Kasumi-1 (cell line): ENCODE results near the gene PCAT6.
A peak's percentile ranks its signal among the peaks of the same experiment; 100 is the strongest.
"Not testable (repeated sequence)": the region's sequence is repeated elsewhere in the genome, so short reads cannot be mapped to it uniquely, and the experiment has no call there.

Experiments
- DNase-seq, 2 experiments: peaks; one replicate each; lab custom pipeline; 2025; lab: John Stamatoyannopoulos, UW

PCAT6 gene

DNA sequence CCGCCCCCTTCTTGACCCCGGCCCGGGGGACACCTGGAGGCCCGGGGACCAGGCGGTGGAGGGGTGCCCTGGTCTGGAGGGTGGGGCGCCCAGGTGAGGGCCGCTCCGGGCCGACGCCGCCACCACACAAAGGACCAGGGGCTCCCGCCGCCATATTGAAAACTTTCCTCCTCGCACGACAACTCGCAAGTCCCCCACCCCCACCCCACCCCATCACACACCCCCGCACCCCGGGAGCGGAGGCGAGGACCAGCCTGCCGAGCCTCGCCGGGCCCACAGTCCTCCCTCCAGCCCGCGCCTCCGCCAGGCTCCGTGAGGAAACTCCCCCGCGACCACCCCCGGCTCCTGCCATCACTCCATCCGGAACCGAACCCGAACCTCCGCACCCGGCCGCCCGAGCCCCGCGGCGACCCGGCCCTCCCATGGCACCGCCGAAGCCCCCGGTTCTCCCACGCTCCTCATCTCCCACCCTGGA, 3.3 kb upstream of the PCAT6 start:
- peak; percentile 24 to 27 for DNase-seq

DNA sequence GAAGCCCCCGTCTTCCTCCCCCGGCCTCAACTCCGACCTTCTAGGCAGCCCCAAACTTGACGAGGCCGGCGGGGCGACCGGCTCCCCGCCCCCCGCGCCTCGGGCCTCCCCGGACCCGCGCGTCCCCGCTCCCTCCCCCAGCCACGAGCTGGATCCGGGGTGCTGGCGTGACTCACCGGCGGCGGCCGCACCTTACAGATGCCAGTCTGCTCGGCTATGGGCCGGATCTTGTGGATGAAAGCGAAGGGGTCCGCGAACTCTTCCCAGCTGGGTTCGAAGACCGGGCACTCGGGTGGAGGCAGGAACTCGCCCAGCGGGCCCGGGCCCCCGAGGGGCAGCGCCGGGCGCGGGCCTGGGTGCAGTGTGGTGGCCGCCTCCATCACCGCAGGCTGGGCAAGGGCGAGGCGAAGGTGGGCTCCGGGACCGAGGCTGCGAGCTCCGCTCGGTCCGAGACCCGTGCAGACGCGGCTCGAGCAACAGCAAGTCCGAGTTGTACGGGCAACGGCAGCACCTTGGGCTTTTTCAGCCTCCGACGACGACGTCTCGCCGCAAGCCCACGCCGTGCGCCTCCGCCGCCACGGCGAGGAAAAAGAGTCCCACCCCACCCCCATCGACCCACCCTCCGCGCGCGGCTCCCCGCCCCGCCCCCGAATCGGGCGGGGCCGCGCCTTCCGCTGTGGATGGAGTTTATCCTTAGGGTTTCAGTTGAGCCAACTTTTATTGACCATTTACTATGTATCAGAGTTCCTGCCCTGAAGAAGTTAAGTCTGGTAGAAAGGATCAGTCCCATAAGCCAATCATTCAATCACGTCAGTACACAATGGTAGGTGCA, 2.6 kb upstream of the PCAT6 start, which contains the start of gene KDM5B:
Gene KDM5B, minus strand, starts transcription at position 496 of the 832 bp plus-strand sequence. Its CDS starts 116 bp downstream, at position 380.
- DNase-seq, result peak; percentile 37 to 55

DNA sequence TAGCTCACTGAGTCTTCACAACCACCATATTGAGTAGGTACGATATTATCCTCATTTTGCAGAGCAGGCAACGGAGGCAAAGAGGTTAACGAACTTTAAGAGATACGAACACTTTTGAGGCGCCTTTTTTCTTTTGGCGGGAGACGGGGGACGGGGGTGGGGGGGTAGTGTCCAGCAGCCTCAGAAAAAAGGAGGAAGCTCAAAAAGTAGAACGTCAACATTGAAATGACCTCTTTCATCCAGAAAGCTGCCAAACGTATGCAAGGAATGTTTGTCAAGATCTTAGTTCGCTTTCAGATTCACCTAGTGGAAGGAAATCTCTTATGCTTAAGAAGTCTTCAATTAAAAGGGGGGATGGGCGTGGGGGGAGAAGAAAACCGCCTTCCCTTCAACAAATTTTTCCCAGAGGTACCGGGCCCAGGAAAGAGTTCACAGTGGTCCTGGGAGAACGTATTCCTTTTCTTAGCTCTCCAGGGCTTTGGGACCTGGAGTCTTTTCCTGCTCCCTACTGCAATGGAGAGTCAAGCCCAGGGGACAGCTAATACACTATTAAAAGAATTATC, 1.1 kb upstream of the PCAT6 start:
- DNase-seq, result no peak

DNA sequence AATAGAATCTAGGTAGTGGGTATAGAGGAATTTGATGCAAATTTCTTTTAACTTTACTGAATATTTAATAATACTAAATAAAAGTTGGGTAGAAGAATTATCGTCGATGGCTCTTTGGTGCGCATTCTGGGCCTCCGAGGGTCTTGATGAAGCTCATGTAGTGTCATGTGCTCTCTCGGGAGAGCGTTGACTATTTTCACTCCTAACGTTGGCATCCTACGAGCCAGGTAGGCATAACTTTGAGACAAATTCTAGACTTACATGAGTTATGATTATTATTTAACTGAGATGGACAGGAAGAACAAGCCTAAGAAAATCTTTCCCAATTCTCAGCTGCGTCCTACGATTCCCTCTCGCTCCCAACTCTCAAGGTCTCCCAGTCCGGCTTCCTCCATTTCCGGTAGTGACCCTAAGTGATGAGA, 550 bp upstream of the PCAT6 start:
- no peak for DNase-seq

DNA sequence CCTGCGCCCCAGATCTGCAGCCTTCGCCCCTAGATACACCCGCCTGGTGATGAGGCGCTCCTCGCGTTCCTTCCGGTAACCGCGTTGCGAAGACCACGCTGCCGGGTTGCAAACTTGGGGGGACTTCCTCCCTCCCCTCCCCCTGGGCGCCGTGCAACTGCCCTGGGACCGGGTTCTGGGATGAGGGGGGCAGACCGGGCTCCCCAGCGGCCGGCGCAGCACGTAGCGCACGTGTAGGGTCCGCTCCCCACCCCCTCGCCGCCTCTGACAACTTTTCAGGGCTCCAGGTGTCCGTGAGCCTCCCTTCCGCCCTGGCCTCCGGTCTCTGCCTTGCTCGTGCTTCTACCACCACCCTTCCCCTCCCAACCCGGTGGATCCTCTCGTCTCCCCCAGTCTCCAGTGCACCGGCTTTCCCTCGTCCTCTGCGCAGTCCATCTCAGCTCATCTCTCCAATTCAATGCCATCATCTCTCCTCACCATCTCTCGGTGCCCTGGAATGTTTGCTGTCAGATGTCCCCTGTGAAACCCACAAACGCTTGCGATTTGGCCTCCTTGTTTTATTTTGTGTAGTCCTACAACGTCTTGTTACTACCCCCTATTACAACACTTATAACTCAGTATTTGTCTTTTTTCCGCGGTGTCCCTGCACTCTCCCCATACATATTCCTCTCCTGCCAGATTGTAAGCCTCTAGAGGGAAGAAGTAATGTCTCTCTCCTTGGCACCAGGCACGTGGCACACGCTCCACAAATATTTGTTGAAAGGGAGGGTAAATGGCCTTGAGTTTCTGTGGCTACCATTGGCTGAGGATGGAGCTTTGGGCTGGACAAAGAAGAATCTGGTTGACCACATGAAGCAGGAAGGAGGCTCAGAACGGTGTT, 782 bp downstream of the PCAT6 start:
- peak; percentile 24 to 44 for DNase-seq

DNA sequence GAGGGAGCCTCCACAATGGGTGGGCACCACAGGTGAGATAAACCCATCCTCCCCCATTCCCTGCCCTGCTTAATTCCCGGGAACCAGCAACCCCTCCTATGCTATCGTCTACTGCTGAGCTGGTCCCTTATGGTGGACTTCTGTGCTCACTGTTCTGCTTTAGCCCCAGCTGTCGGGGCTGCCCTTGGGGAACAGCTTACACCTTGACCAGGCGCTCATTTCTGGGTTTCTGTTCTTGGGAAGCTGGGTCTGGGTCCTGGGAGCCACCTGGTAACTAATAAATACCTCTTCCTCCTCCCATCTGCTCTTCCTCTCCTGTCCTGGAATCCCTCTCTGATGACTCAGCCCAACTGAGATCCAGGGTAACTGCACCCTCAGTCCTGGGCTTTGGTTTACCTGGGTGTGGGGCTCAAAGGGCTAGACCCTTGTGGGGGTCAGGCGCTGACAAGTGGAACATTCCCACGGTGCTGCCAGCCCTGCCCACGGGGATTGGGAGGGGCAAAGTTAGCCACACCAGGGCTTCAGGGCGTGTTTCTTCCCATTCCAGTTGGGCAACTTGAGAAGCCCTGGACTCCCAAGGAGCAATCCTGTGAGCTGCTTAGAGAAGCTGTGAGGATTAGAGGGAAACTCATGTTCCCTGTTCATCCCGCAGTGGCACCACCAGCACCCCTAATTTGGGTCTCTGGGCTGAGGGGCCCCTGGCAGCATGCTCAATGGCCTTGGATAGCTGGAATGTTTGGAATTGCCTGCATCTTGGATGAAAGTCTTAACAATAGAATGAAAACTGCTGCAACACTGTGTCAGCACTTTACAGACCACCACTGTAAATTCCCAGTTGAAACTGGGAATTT, 1.6 kb downstream of the PCAT6 start:
- no peak for DNase-seq

DNA sequence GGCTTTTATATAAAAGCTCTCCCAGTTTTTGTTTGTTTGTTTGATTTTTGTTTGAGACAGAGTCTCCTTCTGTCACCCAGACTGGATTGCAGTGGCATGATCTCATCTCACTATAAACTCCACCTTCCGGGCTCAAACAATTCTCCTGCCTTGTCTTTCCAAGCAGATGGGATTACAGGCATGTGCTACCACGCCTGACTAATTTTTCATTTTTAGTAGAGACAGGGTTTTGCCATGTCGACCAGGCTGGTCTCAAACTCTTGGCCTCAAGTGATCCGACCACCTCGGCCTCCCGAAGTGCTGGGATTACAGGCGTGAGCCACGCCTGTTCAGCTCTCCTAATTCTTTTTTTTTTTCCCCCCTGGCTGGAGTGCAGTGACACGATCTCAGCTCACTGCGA, 4.4 kb downstream of the PCAT6 start:
- no peak for DNase-seq

DNA sequence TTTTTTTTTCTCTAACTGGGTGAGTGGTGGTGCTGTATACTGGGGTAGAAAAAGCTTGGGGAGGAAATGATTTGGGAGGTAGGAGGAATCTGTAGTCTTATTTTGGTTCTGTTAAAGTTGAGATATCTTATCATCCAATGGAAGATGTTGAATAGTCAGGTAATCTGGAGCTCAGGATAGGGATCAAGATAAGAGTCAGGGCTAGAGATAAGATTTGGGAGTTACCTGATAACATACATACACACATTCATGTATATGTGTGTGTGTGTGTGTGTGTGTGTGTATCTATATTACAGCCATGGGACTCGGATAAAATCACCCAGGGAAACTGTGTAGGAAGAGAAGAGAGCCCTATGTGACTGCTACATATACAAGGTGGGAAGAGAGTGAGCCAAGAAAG, 8.1 kb downstream of the PCAT6 start:
- no peak for DNase-seq

DNA sequence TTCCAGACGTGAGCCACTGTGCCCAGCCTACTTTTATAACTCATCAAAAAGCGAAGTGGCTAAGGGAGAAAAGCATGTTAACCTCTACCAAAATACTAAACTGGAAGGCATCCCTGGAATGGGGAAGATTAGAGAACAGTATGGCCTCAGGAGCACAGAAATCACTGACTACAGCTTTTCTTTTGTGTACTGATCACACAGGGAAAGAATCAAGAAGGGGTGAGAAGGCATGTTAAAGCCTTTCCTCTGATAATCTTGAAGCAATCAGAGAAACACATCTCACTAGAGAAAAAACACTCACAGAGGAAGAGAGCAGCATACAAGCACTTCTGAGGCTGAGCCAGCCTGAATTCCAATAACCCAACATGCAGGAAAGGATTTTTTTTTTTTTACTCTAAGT, 10.7 kb downstream of the PCAT6 start:
- no peak for DNase-seq

DNA sequence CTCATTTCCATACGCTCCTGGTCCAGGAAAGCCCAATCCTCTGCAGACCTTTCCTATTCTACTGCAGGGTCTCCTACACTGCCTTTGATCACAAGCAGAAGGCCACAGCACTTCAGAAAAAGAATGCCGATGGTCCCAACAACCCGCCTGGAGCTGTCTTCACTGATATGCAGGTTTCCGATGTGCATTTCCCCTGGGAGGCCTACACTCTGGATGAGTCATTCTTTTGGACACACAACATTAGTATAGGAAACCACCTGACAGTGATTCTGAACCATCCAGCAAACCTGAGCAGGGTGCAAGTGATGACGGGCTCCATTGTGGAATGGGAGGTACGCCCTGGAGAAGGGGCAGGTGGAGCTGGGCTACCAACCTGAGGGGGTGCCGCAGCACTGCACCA, 15.0 kb downstream of the PCAT6 start:
- no peak for DNase-seq

DNA sequence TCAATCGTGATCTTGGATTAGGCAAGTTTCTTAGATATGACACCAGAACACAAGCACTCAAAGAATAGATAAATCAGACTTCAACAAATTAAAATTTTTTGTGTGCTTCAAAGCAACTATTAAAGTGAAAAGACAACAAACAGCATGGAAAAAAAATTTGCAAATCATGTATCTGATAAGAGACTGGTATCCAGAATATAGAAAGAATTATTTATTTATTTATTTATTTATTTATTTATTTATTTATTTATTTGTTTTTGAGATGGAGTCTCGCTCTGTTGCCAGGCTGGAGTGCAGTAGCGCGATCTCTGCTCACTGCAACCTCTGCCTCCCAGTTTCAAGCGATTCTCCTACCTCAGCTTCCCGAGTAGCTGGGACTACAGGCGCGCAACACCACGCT, 18.5 kb downstream of the PCAT6 start:
- DNase-seq, result not testable (repeated sequence)

DNA sequence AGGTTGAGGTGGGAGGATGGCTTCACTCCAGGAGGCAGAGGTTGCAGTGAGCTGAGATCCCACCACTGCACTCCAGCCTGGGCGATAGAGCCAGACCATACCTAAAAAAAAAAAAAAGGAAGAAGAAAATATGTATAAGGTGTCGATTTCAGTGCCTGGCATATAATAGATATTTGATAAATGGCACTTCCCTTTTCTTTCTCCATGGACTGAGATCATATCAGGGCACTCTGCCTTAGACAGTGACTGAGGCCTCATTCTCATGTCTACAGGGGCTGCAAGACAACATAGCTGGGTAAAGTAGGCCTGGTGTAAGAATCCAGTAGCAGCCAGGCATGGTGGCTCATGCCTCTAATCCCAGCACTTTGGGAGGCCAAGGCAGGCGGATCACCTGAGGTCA, 21.2 kb downstream of the PCAT6 start:
- peak; percentile 29 to 36 for DNase-seq

DNA sequence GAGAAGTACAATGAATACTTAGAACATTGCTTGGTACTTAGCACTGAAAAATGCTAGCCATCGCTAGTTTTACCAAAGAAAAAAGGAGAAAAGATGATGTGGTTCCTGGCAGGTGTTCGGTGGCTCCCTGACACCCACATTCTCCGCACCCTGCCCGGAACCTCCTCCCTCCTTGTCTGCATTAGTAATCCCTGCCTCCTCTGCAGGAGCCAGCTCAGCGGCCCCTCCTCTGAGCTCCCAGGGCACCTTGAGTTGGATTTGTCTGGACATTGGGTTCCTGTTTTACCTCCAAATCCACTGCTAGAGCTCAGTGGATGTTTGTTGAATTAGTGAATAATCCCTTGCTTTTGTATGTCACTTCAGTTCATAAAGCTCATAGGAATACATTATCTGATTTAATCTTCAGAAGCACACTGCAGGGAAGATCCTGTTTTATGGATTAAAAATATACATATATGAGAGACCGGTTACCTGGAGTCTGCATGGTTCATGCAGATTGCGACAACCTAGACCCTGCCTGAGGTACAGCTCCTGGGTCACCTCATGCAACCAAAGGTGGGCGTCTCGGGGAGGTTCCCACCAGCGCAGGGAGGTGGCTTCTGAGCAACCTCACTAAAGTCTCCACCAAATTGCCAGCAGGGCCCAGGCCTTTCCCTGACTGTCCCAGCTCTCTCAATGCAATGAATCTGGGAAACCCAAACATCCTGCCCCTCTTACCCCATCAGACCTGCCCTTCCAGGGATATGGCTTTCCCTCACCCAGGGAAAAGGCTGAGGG, 24.2 kb downstream of the PCAT6 start:
- DNase-seq, result no peak

DNA sequence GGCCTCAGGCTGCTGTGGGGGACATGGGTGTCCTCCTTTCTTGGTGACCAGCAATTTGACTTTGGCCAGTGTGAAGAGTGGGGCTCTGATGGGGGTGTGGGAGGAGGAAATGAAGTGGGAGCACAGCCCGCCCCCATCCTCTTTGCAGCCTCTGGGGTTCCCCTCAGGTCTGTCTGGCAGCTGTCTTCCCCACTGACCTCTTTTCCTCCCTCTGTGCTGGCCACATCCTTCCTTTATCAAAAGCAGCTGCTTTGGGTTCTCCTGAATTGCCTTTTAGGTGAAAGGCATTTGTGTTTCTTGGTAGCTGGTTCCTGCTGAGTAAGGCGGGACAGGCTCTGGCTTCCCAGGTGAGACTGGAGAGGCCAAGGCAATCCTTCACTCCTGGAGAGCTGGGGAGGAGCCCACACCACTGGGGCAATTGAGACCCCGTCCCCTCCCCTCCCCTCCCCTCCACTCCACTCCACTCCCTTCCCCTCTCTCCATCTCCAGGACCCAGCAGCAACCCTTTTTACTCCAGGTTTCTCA, 24.9 kb downstream of the PCAT6 start:
- DNase-seq, result peak; percentile 39 to 55

DNA sequence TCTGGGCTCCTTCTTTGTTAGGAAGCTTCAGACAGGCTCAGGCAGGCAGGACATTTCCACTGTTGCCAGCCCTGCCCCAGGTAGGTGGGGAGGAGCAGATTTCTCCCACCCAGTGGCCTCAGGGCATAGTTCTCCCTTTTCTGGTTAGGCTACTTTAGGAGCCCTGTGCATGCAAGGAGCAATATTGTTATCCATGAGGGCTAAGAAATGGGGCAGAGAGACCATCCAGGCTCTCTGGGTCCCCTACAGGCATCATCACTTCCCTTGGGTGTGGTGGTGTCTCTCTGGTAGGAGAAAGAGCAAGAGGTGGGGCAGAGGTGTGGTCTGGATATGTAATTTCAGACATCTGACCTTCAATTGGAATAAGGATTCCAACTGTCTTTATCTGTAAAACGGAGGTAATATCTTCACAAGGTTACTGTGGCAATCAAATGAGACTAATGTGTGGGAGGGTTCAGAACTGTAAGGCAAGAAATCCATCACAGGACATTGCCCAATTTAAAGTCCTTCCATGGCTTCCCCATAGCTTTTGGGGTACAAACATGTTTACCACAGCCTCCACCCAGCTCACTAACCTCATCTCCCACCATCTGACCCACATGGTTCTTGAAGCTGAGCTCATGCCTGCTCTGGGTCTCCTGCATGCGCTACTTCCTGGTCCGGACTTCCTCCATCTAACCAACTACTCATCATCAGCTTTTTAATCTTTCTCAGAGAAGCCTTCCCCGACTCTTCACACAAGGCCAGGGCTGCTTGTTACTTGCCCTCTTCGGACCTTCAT, 26.1 kb downstream of the PCAT6 start:
- peak; percentile 45 to 47 for DNase-seq

DNA sequence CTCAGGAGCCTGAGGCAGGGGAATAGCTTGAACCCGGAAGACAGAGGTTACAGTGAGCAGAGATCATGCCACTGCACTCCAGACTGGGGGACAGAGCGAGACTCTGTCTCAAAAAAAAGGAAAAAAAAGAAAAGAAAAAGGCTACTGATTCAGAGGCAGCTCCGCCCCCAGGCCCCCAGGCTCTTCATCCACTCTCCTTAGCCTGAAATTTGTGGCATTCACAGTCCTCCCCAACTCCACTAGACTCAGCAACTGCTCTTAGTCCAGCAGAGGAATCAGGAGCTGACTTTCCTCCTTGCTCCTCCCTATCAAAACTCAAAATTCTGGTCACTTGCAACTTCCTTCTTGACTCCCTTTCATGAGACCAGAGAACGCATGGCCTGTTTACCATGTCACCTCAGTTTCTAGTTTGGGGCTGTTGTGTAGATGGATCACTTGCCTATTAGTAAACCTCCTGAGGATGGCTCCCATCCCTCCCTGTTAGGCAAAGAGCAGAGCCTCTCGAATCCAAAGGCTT, 27.1 kb downstream of the PCAT6 start:
- no peak for DNase-seq

DNA sequence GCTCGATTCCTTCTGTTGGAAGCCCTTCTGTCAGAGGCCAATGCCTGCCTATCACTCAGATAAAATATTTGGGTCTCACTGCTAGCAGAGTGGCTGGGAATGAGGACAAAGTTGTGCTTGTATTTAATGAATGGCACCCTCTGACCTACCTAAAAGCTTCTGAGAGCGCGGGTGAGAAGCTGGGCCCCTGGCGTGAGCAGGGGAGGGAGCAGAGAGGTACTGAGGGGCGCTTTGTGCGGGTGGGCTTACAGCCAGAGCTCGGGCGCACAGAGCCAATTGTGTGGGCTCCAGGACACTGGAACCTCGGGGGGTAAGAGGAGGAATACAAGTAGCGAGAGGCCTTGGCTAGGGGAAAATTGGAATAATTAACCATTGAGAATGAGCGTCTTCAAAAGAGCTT, 32.3 kb downstream of the PCAT6 start:
- no peak for DNase-seq

DNA sequence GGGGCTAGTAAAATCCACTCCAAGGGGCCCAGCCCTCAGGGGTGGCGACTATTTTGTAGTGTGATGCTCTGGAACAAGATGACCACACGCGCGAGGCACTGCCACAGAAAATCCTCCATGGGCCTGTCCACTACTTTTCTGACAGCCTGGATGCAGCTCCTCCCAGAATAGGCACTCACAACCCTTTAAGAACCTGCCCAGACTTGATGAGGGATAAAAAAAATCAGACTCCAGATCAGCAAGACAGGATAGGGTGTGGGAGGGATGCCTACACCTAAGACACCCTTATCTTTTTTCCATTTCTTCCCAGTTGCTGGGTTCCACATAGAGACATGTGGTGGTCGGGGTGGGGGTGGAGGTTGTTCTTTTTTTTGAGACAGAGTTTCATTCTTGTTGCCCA, 33.5 kb downstream of the PCAT6 start:
- no peak for DNase-seq

DNA sequence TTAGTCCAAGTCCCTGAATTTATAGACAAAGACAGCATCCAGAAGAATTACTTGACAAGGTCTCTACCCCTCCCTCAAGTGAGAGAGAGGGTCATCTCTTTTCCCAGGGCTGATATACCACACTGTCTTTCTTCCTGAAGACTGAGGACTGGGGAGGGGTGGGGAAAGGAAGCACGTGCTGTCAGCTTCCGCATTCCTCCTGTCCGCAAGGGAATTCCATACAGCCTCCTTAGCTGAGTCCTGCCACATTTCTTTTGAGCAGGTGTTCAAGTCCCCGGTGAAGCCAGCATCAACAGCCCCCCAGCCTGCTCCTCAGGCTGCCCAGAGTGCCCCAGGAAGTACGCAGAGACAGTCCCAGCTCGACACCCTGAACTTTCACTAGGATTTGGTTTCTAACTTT, 34.2 kb downstream of the PCAT6 start:
- DNase-seq, result no peak

DNA sequence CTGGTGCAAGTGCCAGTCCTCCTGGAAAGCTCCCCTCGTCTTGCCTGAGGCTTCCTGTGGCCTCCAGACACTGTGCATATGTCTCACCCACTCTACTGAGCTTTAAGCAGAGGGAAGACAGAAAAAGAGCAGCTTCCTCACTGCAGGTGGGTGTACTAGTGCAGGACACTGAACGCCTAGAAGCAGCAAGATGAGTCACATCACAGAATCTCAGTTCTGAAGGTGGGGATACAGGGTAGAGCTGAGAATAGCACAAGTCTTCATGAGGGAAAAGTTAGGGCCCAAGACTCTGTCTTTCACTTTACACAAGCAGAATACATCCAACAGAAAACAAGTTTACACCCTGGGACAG, 37.4 kb downstream of the PCAT6 start:
- DNase-seq, result no peak
